GM23338 (cell line): ENCODE data around the gene ZNF783. TPM values are rescaled to one million over a fixed set of nuclear protein-coding genes. Genes with fewer than 3 reads are reported as not detected.

Source experiments
- ATAC-seq: fragments of 200-7000 bp; cut with Tn5 transposase; 3 replicates; pipeline ENCODE4 v1.9.1; 2020
- DNase-seq: peaks from one replicate; pipeline ENCODE4 v3.0.0-alpha.2; 2015; ENCODE audit warnings: low spot score
- H2AFZ ChIP-seq: fragments of 200-600 bp; sonication (generic); 2 replicates; pipeline ENCODE4 v1.8.0; 2016; ENCODE audit warnings: antibody characterized with exemption, mild to moderate bottlenecking, moderate library complexity
- H3F3A ChIP-seq: fragments of 200-600 bp; sonication (generic); replicated peaks from 2 replicates; pipeline ENCODE4 v1.8.0; 2017; ENCODE audit warnings: antibody characterized with exemption, mixed run types, low read depth
- H3K27ac ChIP-seq: fragments of 200-600 bp; sonication (generic); 2 replicates; pipeline ENCODE4 v1.6.1; 2016; ENCODE audit warnings: low read depth
- H3K27me3 ChIP-seq: fragments of 200-600 bp; sonication (generic); 2 replicates; pipeline ENCODE4 v1.8.0; 2016; ENCODE audit warnings: mild to moderate bottlenecking, mixed run types, moderate library complexity; ENCODE audit not compliant: insufficient read depth
- H3K36me3 ChIP-seq: fragments of 200-600 bp; sonication (generic); 2 replicates; pipeline ENCODE4 v1.8.0; 2016; ENCODE audit warnings: mild to moderate bottlenecking; ENCODE audit not compliant: insufficient read depth
- H3K4me1 ChIP-seq: fragments of 200-600 bp; sonication (generic); 2 replicates; pipeline ENCODE4 v1.8.0; 2016; ENCODE audit warnings: mild to moderate bottlenecking, moderate library complexity; ENCODE audit not compliant: insufficient read depth
- H3K4me2 ChIP-seq: fragments of 200-600 bp; sonication (generic); 2 replicates; pipeline ENCODE4 v1.7.1; 2017; ENCODE audit warnings: mixed run types
- H3K4me3 ChIP-seq: fragments of 200-600 bp; sonication (generic); 2 replicates; pipeline ENCODE4 v1.6.1; 2016; ENCODE audit warnings: mixed run types
- H3K79me2 ChIP-seq: fragments of 200-600 bp; sonication (generic); replicated peaks from 2 replicates; pipeline ENCODE4 v1.8.0; 2017; ENCODE audit warnings: mild to moderate bottlenecking; ENCODE audit not compliant: insufficient read depth
- H3K9me2 ChIP-seq: fragments of 200-600 bp; sonication (generic); 2 replicates; pipeline ENCODE4 v1.8.0; 2017; ENCODE audit not compliant: insufficient read depth
- H4K20me1 ChIP-seq: fragments of 200-600 bp; sonication (generic); replicated peaks from 2 replicates; pipeline ENCODE4 v1.8.0; 2017; ENCODE audit warnings: mild to moderate bottlenecking; ENCODE audit not compliant: insufficient read depth
- H3K27ac Mint-ChIP-seq: 2 replicates; pipeline ENCODE4 v1.8.0; 2020; ENCODE audit warnings: inconsistent platforms, mild to moderate bottlenecking, moderate library complexity, mixed read lengths
- H3K27me3 Mint-ChIP-seq: 3 replicates; pipeline ENCODE4 v1.8.0; 2022; ENCODE audit warnings: low read depth, mild to moderate bottlenecking, moderate library complexity, mixed read lengths, inconsistent platforms; ENCODE audit not compliant: insufficient read depth, poor library complexity
- H3K36me3 Mint-ChIP-seq: 3 replicates; pipeline ENCODE4 v1.8.0; 2021; ENCODE audit warnings: low read depth, mild to moderate bottlenecking, inconsistent platforms, moderate library complexity, mixed read lengths
- H3K4me1 Mint-ChIP-seq: 3 replicates; pipeline ENCODE4 v1.8.0; 2020; ENCODE audit warnings: mild to moderate bottlenecking, inconsistent platforms, mixed read lengths
- H3K4me3 Mint-ChIP-seq: 3 replicates; pipeline ENCODE4 v1.8.0; 2021; ENCODE audit warnings: moderate library complexity, mild to moderate bottlenecking, inconsistent platforms, mixed read lengths
- H3K9me3 Mint-ChIP-seq: 3 replicates; pipeline ENCODE4 v1.8.0; 2020; ENCODE audit warnings: moderate library complexity, mild to moderate bottlenecking, inconsistent platforms, mixed read lengths
- CREB1 ChIP-seq: fragments of 250-450 bp; sonication (Bioruptor Pico); IDR thresholded peaks from 2 replicates; pipeline ENCODE4 v1.5.0; 2020; ENCODE audit warnings: low read depth, mild to moderate bottlenecking, moderate library complexity
- CTCF ChIP-seq, 2 experiments: fragments of 200-600 bp in 1 of 2; sonication (generic) in 1 of 2; conservative IDR thresholded peaks; 2 replicates each; pipeline versions ENCODE4 v1.5.1 to v1.6.1; 2016 to 2017; ENCODE audit warnings: antibody characterized with exemption in 2 of 2, low read depth in 2 of 2, mild to moderate bottlenecking in 2 of 2, moderate library complexity in 1 of 2
- EZH2 ChIP-seq: fragments of 200-600 bp; sonication (generic); IDR thresholded peaks from one replicate; pipeline ENCODE4 v1.8.0; 2017; ENCODE audit warnings: antibody characterized with exemption, mild to moderate bottlenecking, low read depth; ENCODE audit not compliant: unreplicated experiment
- NANOG ChIP-seq: IDR thresholded peaks from 2 replicates; pipeline ENCODE4 v1.6.1; 2016; ENCODE audit warnings: antibody characterized with exemption, borderline replicate concordance
- STAT1 ChIP-seq: IDR thresholded peaks from one replicate; pipeline ENCODE4 v1.6.1; 2016; ENCODE audit warnings: antibody characterized with exemption; ENCODE audit not compliant: unreplicated experiment
- ZNF114 ChIP-seq: fragments of 250-450 bp; sonication (Bioruptor Pico); IDR thresholded peaks from 2 replicates; pipeline ENCODE4 v1.5.0; 2020; ENCODE audit warnings: mild to moderate bottlenecking, moderate library complexity
- ZNF331 ChIP-seq: fragments of 250-450 bp; sonication (Bioruptor Pico); IDR thresholded peaks from 2 replicates; pipeline ENCODE4 v1.5.0; 2020; ENCODE audit warnings: low read depth, mild to moderate bottlenecking, moderate library complexity
- polyA plus RNA-seq: library from polyadenylated mRNA; unstranded; fragments of >200 nt; fragmentation: Nextera tagmentation; extraction: Ambion mirVana; gene quantifications from 2 replicates; pipeline ENCODE4 v1.2.1, GENCODE V29; 2016
- total RNA-seq: library from RNA; depleted of rRNA; stranded (reverse); fragments of >200 nt; shearing (Covaris generic); gene quantifications from 2 replicates; pipeline ENCODE4 v1.2.3, GENCODE V29; 2014

Gene ZNF783
- total and polyA plus RNA-seq, 2 experiments from 2014 or later = 2.1 to 9.0 TPM

- no peaks in the 10 kb centered on the region for H3F3A ChIP-seq
- peaks cover 11% of the 10 kb centered on the region for H3K27me3 Mint-ChIP-seq
- no peaks in the 10 kb centered on the region for H3K79me2 ChIP-seq
- peaks cover 9% of the 10 kb centered on the region for H3K4me1 Mint-ChIP-seq
- no peak for TF ChIP-seq ZNF114 (CRISPR knock-in tag)
- no peak for TF ChIP-seq ZNF331 (CRISPR knock-in tag)
- no peak for TF ChIP-seq CREB1
- no peak for TF ChIP-seq CTCF (conservative IDR thresholded peaks at IDR 0.05; ENCODE audit: low read depth in 2 of 2)
- no peak overlapping the region for H3K4me3 Mint-ChIP-seq
- ATAC-seq (no peak), DNase-seq (no peak)
- H3K36me3 ChIP-seq = no peaks in the 10 kb centered on the region
- H3K9me3 Mint-ChIP-seq = peaks cover 16% of the 10 kb centered on the region
- H3K27ac ChIP-seq = no peak overlapping the region
- H3K27me3 ChIP-seq = no peaks in the 10 kb centered on the region
- H3K4me1 ChIP-seq = no peaks in the 10 kb centered on the region; the same call in 1 of the 2 replicates
- H3K4me3 ChIP-seq = no peak overlapping the region
- no peak overlapping the region for H2AFZ ChIP-seq
- H3K9me2 ChIP-seq = no peaks in the 10 kb centered on the region
- H3K36me3 Mint-ChIP-seq = peaks cover 7% of the 10 kb centered on the region; the same call in 2 of the 3 replicates
- no peak overlapping the region for H3K4me2 ChIP-seq
- no peak overlapping the region for H3K27ac Mint-ChIP-seq
- no peaks in the 10 kb centered on the region for H4K20me1 ChIP-seq
Measured at GRCh38 chr7:149296368-149296767, 34.4 kb downstream of the ZNF783 start.

GRCh38 chr7:149297034-149297755, 35.2 kb downstream of the ZNF783 start:
- H3K4me3 Mint-ChIP-seq = no peak overlapping the region
- Histone ChIP-seq H4K20me1 (no peaks in the 10 kb centered on the region), H3K9me2 (no peaks in the 10 kb centered on the region), H3F3A (no peaks in the 10 kb centered on the region), H3K27ac (no peak overlapping the region), H3K79me2 (no peaks in the 10 kb centered on the region), H3K4me3 (no peak overlapping the region), H3K27me3 (no peaks in the 10 kb centered on the region), H3K4me1 (no peaks in the 10 kb centered on the region; the same call in 1 of the 2 replicates), H3K36me3 (no peaks in the 10 kb centered on the region), H2AFZ (no peak overlapping the region), H3K4me2 (no peak overlapping the region)
- TF ChIP-seq EZH2 (no peak), ZNF331 (CRISPR knock-in tag) (no peak), ZNF114 (CRISPR knock-in tag) (no peak)
- ATAC-seq = no peak
- DNase-seq = no peak
- H3K36me3 Mint-ChIP-seq = peaks cover 7% of the 10 kb centered on the region; the same call in 2 of the 3 replicates
- H3K27ac Mint-ChIP-seq = no peak overlapping the region
- H3K27me3 Mint-ChIP-seq = peaks cover 7% of the 10 kb centered on the region
- H3K4me1 Mint-ChIP-seq = peaks cover 8% of the 10 kb centered on the region
- H3K9me3 Mint-ChIP-seq = peaks cover 16% of the 10 kb centered on the region

- Histone ChIP-seq H3K79me2 (no peaks in the 10 kb centered on the region), H3K27me3 (no peaks in the 10 kb centered on the region), H3K4me3 (no peak overlapping the region), H4K20me1 (no peaks in the 10 kb centered on the region), H3K4me1 (no peaks in the 10 kb centered on the region; the same call in 1 of the 2 replicates), H3K36me3 (no peaks in the 10 kb centered on the region), H3K27ac (no peak overlapping the region), H3F3A (no peaks in the 10 kb centered on the region), H2AFZ (no peak overlapping the region; the same call in 1 of the 2 replicates), H3K9me2 (no peaks in the 10 kb centered on the region), H3K4me2 (no peak overlapping the region)
- Mint-ChIP-seq H3K4me3 (no peak overlapping the region), H3K27ac (no peak overlapping the region), H3K36me3 (peaks cover 5% of the 10 kb centered on the region; the same call in 1 of the 3 replicates), H3K9me3 (peaks cover 16% of the 10 kb centered on the region), H3K27me3 (peaks cover 1% of the 10 kb centered on the region), H3K4me1 (peaks cover 6% of the 10 kb centered on the region)
- DNase-seq = no peak
- no peak for ATAC-seq
- TF ChIP-seq CREB1 (no peak), NANOG (no peak), STAT1 (no peak)
Measured at GRCh38 chr7:149300620-149301285, 38.8 kb downstream of the ZNF783 start.
